ENCODE measurements around the gene STK11IP. TPM values are rescaled to one million over a fixed set of nuclear protein-coding genes. Genes with fewer than 3 reads are reported as not detected.
A peak's percentile ranks its signal among the peaks of the same experiment; 100 is the strongest.

The STK11IP gene
- total RNA-seq, 2 experiments from 2014 or later: 30.0 to 33.1 TPM

DNA sequence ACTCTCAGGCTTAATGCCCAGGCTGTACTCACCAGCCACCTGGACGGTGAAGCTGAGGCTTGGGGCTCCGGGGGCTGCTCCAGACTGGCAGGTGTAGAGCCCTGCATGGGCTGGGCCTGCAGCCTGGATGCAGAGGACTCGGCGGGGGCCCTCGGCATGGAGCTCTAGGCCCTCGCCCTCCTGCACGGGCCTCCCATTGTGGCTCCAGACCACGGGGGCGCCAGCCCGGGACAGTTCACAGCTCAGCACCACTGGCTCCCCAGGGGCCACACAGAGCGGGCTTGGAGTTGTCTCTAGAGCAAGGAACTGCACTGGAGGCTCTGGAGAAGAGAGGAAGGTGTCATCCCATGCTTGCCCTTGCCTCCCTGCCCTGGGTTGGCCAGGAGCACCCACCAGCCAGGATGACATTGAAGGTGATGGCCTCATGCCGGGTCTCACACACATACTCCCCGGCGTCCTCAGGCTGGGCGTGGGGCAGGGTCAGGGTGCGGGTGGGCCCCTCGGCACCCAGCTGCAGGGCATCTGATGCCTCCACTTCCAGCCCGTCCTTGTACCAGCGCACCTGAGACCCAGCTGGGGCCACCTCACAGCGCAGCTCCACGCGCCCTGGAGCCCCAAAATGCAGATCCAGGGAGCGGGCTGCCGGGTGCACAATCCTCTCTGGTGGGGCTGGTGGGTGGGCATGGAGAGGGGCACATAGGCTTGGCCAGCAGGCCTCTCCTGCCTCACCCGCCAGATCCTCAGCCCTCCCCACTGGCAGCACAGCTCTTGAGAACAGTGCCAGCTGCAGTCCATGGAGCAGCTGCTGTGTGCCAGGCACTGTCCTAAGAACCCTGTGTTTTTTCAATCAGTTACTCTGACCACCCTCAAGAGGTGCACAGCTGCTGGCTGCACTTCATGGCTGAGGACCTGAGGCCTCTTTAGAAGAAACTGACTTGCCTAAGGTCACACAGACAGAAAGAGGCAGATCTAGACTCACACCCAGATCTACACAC is 39.6 kb upstream of the STK11IP start:
- Mint-ChIP-seq H3K4me1 (ENCODE audit: low read depth) (no peaks in the 10 kb centered on the region), H3K36me3 (ENCODE audit: low read depth) (no peaks in the 10 kb centered on the region), H3K4me3 (no peak overlapping the region), H3K27ac (no peak overlapping the region), H3K27me3 (ENCODE audit: low read depth) (peaks cover 8% of the 10 kb centered on the region), H3K9me3 (ENCODE audit: insufficient read depth) (no peaks in the 10 kb centered on the region)
- POLR2A ChIA-PET: no interaction called here
- DNase-seq (no peak), ATAC-seq (no peak)
- CTCF ChIA-PET: interaction anchor here (4.0 kb wide), 1 partner anchor 9 kb away, joined by 17 read pairs; no protein-coding TSS in a partner anchor

- DNase-seq (no peak), ATAC-seq (no peak)
- no peaks in the 10 kb centered on the region for H3K4me1 Mint-ChIP-seq (ENCODE audit: low read depth)
- H3K4me3 Mint-ChIP-seq: no peak overlapping the region
- H3K9me3 Mint-ChIP-seq (ENCODE audit: insufficient read depth): no peaks in the 10 kb centered on the region
- POLR2A ChIA-PET: no interaction called here
- no peaks in the 10 kb centered on the region for H3K27me3 Mint-ChIP-seq (ENCODE audit: low read depth)
- CTCF ChIA-PET: interaction anchor here (0.8 to 4.0 kb wide), 17 partner anchors 8 to 137 kb away, joined by 3 to 21 read pairs (median 4); partner anchors contain the start of genes CHPF, OBSL1, STK11IP and TMEM198
- H3K27ac Mint-ChIP-seq: no peak overlapping the region
- no peaks in the 10 kb centered on the region for H3K36me3 Mint-ChIP-seq (ENCODE audit: low read depth)
Measured at GRCh38 chr2:219559156-219559915, 38.3 kb upstream of the STK11IP start.

DNA sequence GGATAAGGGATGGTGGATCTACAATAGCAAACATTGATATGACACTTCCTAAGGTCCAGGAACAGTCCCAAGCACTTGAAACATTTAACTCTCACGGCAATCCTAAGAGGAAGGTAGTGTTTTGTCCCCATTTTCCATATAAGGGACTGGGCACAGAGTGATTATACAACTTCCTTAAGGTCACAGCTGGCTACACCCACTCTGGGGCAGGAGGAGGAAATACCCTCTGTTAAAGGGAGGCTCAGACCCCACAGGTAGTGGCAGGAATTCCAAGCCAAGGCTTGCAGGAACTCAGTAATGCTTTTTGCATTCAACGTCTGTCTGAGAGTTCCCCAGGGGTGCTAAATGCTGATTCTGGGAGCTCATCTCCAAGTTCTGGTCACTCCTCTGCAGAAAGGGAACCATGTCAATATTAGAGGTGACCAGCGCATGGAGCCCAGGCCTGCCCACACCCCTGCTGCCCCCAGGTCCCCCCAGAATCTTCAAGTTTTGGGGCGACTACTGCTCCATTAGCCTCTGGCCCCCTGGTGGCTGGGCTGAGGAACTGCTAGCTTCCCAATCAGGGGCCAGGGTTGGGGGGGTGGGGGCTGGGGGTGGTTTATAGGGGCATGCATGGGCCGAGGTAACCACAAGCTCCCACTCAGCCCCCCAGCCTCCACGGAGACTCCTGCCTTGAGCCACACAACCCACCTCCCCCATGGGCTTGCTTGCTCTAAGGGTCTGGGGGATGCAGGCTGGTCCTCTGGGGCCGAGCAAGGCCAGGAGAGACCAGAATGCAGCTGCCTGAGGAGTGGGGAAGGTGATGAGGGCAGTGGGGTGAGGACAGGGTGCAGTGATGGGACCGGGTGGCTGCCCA is 37.4 kb upstream of the STK11IP start:
- CTCF ChIA-PET: interaction anchor here (0.7 to 4.0 kb wide), 20 partner anchors 9 to 215 kb away, joined by 3 to 21 read pairs (median 4); partner anchors contain the start of genes CHPF, OBSL1, STK11IP and TMEM198
- no peaks in the 10 kb centered on the region for H3K27me3 Mint-ChIP-seq (ENCODE audit: low read depth)
- no peak overlapping the region for H3K4me3 Mint-ChIP-seq
- no peaks in the 10 kb centered on the region for H3K9me3 Mint-ChIP-seq (ENCODE audit: insufficient read depth)
- POLR2A ChIA-PET: no interaction called here
- H3K27ac Mint-ChIP-seq: no peak overlapping the region
- DNase-seq: no peak
- peak; percentile 16 for ATAC-seq
- H3K4me1 Mint-ChIP-seq (ENCODE audit: low read depth): no peaks in the 10 kb centered on the region
- H3K36me3 Mint-ChIP-seq (ENCODE audit: low read depth): no peaks in the 10 kb centered on the region

DNA sequence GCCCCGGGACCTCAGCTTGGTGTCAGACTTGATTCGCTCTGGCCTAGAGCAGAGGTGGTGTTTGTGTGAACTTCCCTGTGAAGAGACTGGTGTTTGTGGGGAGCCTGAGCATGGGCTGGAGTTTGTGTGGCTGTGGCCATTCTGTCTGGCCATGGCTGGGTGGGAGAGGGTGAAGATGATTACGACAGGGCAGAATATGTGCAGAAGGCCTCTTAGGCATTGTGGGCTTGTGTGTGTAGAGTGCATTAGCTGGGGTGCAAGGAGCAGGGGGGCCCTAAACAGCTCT is 36.8 kb upstream of the STK11IP start:
- ChIA-PET POLR2A (no interaction called here), CTCF (interaction anchor here (0.7 to 4.0 kb wide), 15 partner anchors 9 to 215 kb away, joined by 3 to 21 read pairs (median 5); partner anchors contain the start of genes CHPF, STK11IP and TMEM198)
- H3K27me3 Mint-ChIP-seq (ENCODE audit: low read depth): no peaks in the 10 kb centered on the region
- no peaks in the 10 kb centered on the region for H3K4me1 Mint-ChIP-seq (ENCODE audit: low read depth)
- no peak for ATAC-seq
- no peak overlapping the region for H3K4me3 Mint-ChIP-seq
- H3K36me3 Mint-ChIP-seq (ENCODE audit: low read depth): no peaks in the 10 kb centered on the region
- H3K9me3 Mint-ChIP-seq (ENCODE audit: insufficient read depth): no peaks in the 10 kb centered on the region
- DNase-seq: no peak
- H3K27ac Mint-ChIP-seq: no peak overlapping the region

GRCh38 chr2:219561179-219562048 is 36.2 kb upstream of the STK11IP start:
- CTCF ChIA-PET: interaction anchor here (1.0 to 4.0 kb wide), 9 partner anchors 10 to 80 kb away, joined by 3 to 21 read pairs (median 8); partner anchors contain the start of genes CHPF, STK11IP and TMEM198
- Mint-ChIP-seq H3K9me3 (ENCODE audit: insufficient read depth) (no peaks in the 10 kb centered on the region), H3K4me1 (ENCODE audit: low read depth) (no peaks in the 10 kb centered on the region), H3K4me3 (no peak overlapping the region), H3K27ac (no peak overlapping the region), H3K27me3 (ENCODE audit: low read depth) (no peaks in the 10 kb centered on the region), H3K36me3 (ENCODE audit: low read depth) (no peaks in the 10 kb centered on the region)
- DNase-seq (no peak), ATAC-seq (no peak)
- POLR2A ChIA-PET: interaction anchor here (1.2 kb wide), 1 partner anchor 10 kb away, joined by 3 read pairs; the partner anchor contains the start of gene OBSL1

GRCh38 chr2:219562049-219563020 is 35.3 kb upstream of the STK11IP start:
- no peak overlapping the region for H3K4me3 Mint-ChIP-seq
- no peak overlapping the region for H3K27ac Mint-ChIP-seq
- no peaks in the 10 kb centered on the region for H3K27me3 Mint-ChIP-seq (ENCODE audit: low read depth)
- CTCF ChIA-PET: interaction anchor here (1.2 to 3.5 kb wide), 4 partner anchors 9 to 79 kb away, joined by 3 to 17 read pairs (median 4); no protein-coding TSS in a partner anchor
- H3K4me1 Mint-ChIP-seq (ENCODE audit: low read depth): no peaks in the 10 kb centered on the region
- DNase-seq: no peak
- no peaks in the 10 kb centered on the region for H3K9me3 Mint-ChIP-seq (ENCODE audit: insufficient read depth)
- H3K36me3 Mint-ChIP-seq (ENCODE audit: low read depth): no peaks in the 10 kb centered on the region
- no peak for ATAC-seq
- POLR2A ChIA-PET: interaction anchor here (1.2 kb wide), 1 partner anchor 9 kb away, joined by 3 read pairs; the partner anchor contains the start of gene OBSL1

DNA sequence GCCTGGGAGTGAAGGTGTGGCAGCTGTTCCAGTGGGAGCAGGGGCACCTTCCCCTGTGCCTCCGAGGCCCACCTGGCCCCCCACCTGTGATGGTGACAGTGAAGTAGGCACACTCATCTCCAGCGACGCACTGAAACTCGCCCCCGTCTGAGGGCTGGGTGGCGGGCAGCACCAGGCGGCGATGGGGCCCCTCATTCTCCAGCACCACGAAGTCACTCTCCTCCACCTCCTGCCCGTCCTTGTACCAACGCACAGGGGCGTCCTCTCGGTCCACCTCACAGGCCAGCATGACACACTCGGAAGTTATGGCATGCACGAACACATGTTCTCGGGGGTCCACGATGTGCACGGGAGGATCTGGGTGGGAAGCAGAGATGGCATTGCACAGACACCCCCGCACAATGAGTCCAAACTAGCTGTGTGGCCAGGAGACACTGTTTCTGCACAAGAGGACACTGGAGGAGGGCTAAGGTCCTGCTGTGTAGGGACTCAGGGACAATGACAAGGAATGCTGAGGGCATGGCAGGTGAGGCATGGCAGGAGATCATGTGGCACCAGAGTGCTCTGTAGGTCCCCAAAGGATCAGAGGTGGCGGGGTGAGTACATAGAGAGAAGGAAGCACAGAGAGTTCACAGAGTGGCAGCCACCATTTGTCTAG is 34.3 kb upstream of the STK11IP start:
- no peak overlapping the region for H3K4me3 Mint-ChIP-seq
- H3K27ac Mint-ChIP-seq: no peak overlapping the region
- ChIA-PET CTCF (no interaction called here), POLR2A (no interaction called here)
- no peak for DNase-seq
- H3K9me3 Mint-ChIP-seq (ENCODE audit: insufficient read depth): no peaks in the 10 kb centered on the region
- ATAC-seq: no peak
- H3K4me1 Mint-ChIP-seq (ENCODE audit: low read depth): no peaks in the 10 kb centered on the region
- H3K27me3 Mint-ChIP-seq (ENCODE audit: low read depth): no peaks in the 10 kb centered on the region
- H3K36me3 Mint-ChIP-seq (ENCODE audit: low read depth): no peaks in the 10 kb centered on the region

DNA sequence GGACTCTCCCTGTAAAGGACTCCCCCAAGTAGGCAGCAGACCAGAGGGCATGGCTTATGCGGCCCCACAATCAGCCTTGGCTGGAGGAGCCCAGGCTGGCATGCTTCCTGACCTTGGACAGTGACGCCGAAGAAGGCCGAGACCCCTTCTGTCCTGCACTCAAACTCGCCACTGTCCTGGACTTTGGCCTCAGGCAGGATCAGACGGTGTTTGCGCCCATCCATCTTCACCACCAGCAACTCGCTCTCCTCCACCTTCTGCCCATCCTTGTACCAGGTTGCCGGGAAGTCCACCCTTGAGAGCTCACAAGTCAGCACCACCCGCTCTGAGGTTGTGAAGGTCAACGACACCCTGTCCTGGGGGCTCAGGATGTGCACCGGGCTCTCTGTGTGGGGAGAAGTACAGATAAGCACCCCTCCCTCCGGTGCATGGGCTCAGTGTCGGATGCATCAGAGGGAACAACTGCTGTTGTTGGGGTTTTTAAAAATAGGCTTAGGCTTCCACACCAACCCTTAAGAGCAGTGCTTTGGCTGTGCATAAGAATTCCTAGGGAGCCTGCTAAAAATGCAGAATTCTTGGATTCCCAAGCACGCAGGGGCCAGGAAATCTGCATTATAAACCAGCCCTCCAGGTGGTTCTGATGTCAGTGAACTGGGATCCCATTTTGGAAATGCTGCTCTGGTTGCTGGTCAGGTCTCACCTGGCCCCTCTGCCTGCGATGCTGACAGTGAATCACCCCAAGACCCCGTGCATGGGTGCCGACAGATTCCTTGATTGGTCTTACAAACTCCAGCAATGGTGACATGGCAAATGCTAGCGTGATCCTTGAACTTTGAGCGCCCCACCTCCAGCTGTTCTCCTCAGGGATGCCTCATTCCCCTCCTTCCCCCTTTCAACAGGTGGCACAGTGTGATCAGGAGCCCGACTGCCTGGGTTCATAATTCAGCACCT is 32.3 kb upstream of the STK11IP start:
- no peak overlapping the region for H3K27ac Mint-ChIP-seq
- POLR2A ChIA-PET: no interaction called here
- ATAC-seq: no peak
- CTCF ChIA-PET: interaction anchor here (0.8 to 1.1 kb wide), 2 partner anchors 23 to 163 kb away, joined by 3 to 4 read pairs; no protein-coding TSS in a partner anchor
- H3K4me1 Mint-ChIP-seq (ENCODE audit: low read depth): no peaks in the 10 kb centered on the region
- peaks cover 14% of the 10 kb centered on the region for H3K27me3 Mint-ChIP-seq (ENCODE audit: low read depth)
- H3K9me3 Mint-ChIP-seq (ENCODE audit: insufficient read depth): no peaks in the 10 kb centered on the region
- no peaks in the 10 kb centered on the region for H3K36me3 Mint-ChIP-seq (ENCODE audit: low read depth)
- DNase-seq: no peak
- no peak overlapping the region for H3K4me3 Mint-ChIP-seq

DNA sequence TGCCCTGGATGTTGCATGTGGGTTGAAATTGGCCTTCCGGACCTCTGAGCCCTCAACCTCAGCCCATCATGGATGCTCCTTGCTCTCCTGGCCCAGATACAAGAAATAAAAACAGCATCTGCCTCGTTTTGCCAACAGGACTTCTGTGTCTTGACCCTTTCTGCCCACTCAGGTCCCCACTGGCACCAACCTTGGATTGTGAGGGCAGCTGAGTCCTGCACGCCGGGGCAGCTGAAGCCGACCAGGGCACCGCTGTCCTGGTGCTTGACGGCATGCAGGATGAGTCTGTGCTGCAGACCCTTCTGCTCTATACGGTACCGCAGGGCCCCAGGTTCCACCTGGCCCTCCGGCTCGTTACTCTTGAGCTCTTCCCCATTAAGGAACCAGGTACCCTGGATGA is 31.0 kb upstream of the STK11IP start:
- ChIA-PET POLR2A (no interaction called here), CTCF (no interaction called here)
- Mint-ChIP-seq H3K9me3 (ENCODE audit: insufficient read depth) (no peaks in the 10 kb centered on the region), H3K27me3 (ENCODE audit: low read depth) (peaks cover 17% of the 10 kb centered on the region), H3K36me3 (ENCODE audit: low read depth) (no peaks in the 10 kb centered on the region), H3K4me3 (no peak overlapping the region), H3K4me1 (ENCODE audit: low read depth) (no peaks in the 10 kb centered on the region), H3K27ac (no peak overlapping the region)
- ATAC-seq: no peak
- no peak for DNase-seq
